Neural cell (in vitro differentiated cells): ENCODE data around the gene COG1. TPM values are rescaled to one million over a fixed set of nuclear protein-coding genes. Genes with fewer than 3 reads are reported as not detected.

Source experiments
- H2AFZ ChIP-seq: fragments of 200-600, 300-800 bp; sonication (generic), shearing (Covaris generic); 2 replicates; pipeline ENCODE4 v1.6.0; 2014; ENCODE audit warnings: low read depth, mild to moderate bottlenecking, antibody characterized with exemption, low read length, moderate library complexity
- H3F3A ChIP-seq: fragments of 200-600 bp; shearing (Covaris generic); 2 replicates; pipeline ENCODE4 v1.6.1; 2016; ENCODE audit warnings: mild to moderate bottlenecking, moderate library complexity, mixed read lengths, antibody characterized with exemption, low read length; ENCODE audit not compliant: insufficient read depth, poor library complexity, severe bottlenecking
- H3K27ac ChIP-seq: fragments of 200-600, 300-800 bp; sonication (generic), shearing (Covaris generic); 2 replicates; pipeline ENCODE4 v1.5.1; 2014; ENCODE audit warnings: mild to moderate bottlenecking, low read length, moderate library complexity
- H3K27me3 ChIP-seq: fragments of 300-800, 200-600 bp; sonication (generic), shearing (Covaris generic); 2 replicates; pipeline ENCODE4 v1.6.0; 2014; ENCODE audit warnings: mild to moderate bottlenecking, low read depth, low read length, moderate library complexity; ENCODE audit not compliant: insufficient read depth
- H3K36me3 ChIP-seq: fragments of 300-800, 200-600 bp; sonication (generic), shearing (Covaris generic); 2 replicates; pipeline ENCODE4 v1.5.1; 2014; ENCODE audit warnings: mild to moderate bottlenecking, antibody characterized with exemption, low read length, moderate library complexity; ENCODE audit not compliant: insufficient read depth
- H3K4me2 ChIP-seq: fragments of 300-800, 200-600 bp; sonication (generic), shearing (Covaris generic); 2 replicates; pipeline ENCODE4 v1.6.0; 2014; ENCODE audit warnings: mild to moderate bottlenecking, low read length
- H3K4me3 ChIP-seq: fragments of 300-800, 200-600 bp; sonication (generic), shearing (Covaris generic); 2 replicates; pipeline ENCODE4 v1.5.1; 2014; ENCODE audit warnings: mild to moderate bottlenecking, low read length, moderate library complexity
- H3K79me2 ChIP-seq: fragments of 200-600 bp; shearing (Covaris generic); replicated peaks from 2 replicates; pipeline ENCODE4 v1.6.0; 2014; ENCODE audit warnings: mild to moderate bottlenecking, low read length, moderate library complexity; ENCODE audit not compliant: insufficient read depth
- H3K9ac ChIP-seq: fragments of 300-800, 200-600 bp; sonication (generic), shearing (Covaris generic); 2 replicates; pipeline ENCODE4 v1.6.1; 2016; ENCODE audit warnings: mild to moderate bottlenecking, low read length, mixed read lengths
- H3K9me2 ChIP-seq: fragments of 200-600 bp; shearing (Covaris generic); 2 replicates; pipeline ENCODE4 v1.6.1; 2016; ENCODE audit warnings: mild to moderate bottlenecking, low read length, mixed read lengths; ENCODE audit not compliant: insufficient read depth
- H3K9me3 ChIP-seq: fragments of 200-600, 300-800 bp; sonication (generic), shearing (Covaris generic); 2 replicates; pipeline ENCODE4 v1.6.1; 2016; ENCODE audit warnings: mild to moderate bottlenecking, mixed run types, low read length, moderate library complexity, mixed read lengths
- H4K20me1 ChIP-seq: fragments of 200-600 bp; shearing (Covaris generic); 2 replicates; pipeline ENCODE4 v1.6.1; 2016; ENCODE audit warnings: mild to moderate bottlenecking, mixed run types; ENCODE audit not compliant: insufficient read depth
- CTCF ChIP-seq: fragments of 450-650 bp; IDR thresholded peaks from 2 replicates; pipeline ENCODE4 v1.5.1; 2014; ENCODE audit warnings: antibody characterized with exemption, mild to moderate bottlenecking, moderate library complexity; ENCODE audit not compliant: poor library complexity, severe bottlenecking
- EP300 ChIP-seq: fragments of 450-650 bp; conservative IDR thresholded peaks from 2 replicates; pipeline ENCODE4 v1.6.1; 2014; ENCODE audit warnings: antibody characterized with exemption, mild to moderate bottlenecking, moderate library complexity; ENCODE audit not compliant: poor library complexity, severe bottlenecking
- EZH2 ChIP-seq: fragments of 200-600, 300-800 bp; shearing (Covaris generic), sonication (generic); IDR thresholded peaks from 2 replicates; pipeline ENCODE4 v1.6.1; 2014; ENCODE audit warnings: antibody characterized with exemption, low read length, borderline replicate concordance, mild to moderate bottlenecking; ENCODE audit not compliant: insufficient read depth, poor library complexity, severe bottlenecking
- MXI1 ChIP-seq: fragments of 450-650 bp; conservative IDR thresholded peaks from 2 replicates; pipeline ENCODE4 v1.6.1; 2014; ENCODE audit warnings: antibody characterized with exemption, mild to moderate bottlenecking; ENCODE audit not compliant: poor library complexity, severe bottlenecking
- POLR2AphosphoS5 ChIP-seq: IDR thresholded peaks from 2 replicates; pipeline ENCODE4 v1.6.1; 2012
- RAD21 ChIP-seq: fragments of 450-650 bp; conservative IDR thresholded peaks from 2 replicates; pipeline ENCODE4 v1.6.1; 2014; ENCODE audit warnings: antibody characterized with exemption, mild to moderate bottlenecking, moderate library complexity
- REST ChIP-seq: IDR thresholded peaks from 2 replicates; pipeline ENCODE4 v1.6.1; 2012; ENCODE audit warnings: borderline replicate concordance
- SMC3 ChIP-seq: fragments of 450-650 bp; conservative IDR thresholded peaks from 2 replicates; pipeline ENCODE4 v1.6.1; 2014; ENCODE audit warnings: antibody characterized with exemption, mild to moderate bottlenecking, moderate library complexity; ENCODE audit not compliant: poor library complexity
- TAF1 ChIP-seq: IDR thresholded peaks from 2 replicates; pipeline ENCODE4 v1.6.1; 2012; ENCODE audit warnings: low read depth
- polyA plus RNA-seq: library from polyadenylated mRNA; depleted of rRNA; stranded (reverse); fragments of >200 nt; gene quantifications from 2 replicates; pipeline ENCODE4 v1.2.3, GENCODE V29; 2014

The COG1 gene
- polyA plus RNA-seq, 1 donor from 2014 or later = 23.5 TPM

GRCh38 chr17:73248532-73248931 is 55.7 kb downstream of the COG1 start:
- H3K27me3 ChIP-seq = no peaks in the 10 kb centered on the region
- no peaks in the 10 kb centered on the region for H3K9me2 ChIP-seq
- no peak overlapping the region for H3K4me3 ChIP-seq
- H2AFZ ChIP-seq = no peak overlapping the region
- no peak for TF ChIP-seq POLR2AphosphoS5
- no peak for TF ChIP-seq RAD21
- TF ChIP-seq SMC3 = no peak
- TF ChIP-seq EP300 = no peak
- no peak for TF ChIP-seq TAF1
- no peak for TF ChIP-seq MXI1
- TF ChIP-seq EZH2 = no peak
- TF ChIP-seq REST = no peak
- no peak for TF ChIP-seq CTCF
- H3K9me3 ChIP-seq = no peaks in the 10 kb centered on the region
- no peak overlapping the region for H3K27ac ChIP-seq
- H4K20me1 ChIP-seq = no peaks in the 10 kb centered on the region
- H3F3A ChIP-seq = no peaks in the 10 kb centered on the region
- H3K4me2 ChIP-seq = no peak overlapping the region
- no peak overlapping the region for H3K9ac ChIP-seq
- no peaks in the 10 kb centered on the region for H3K36me3 ChIP-seq
- H3K79me2 ChIP-seq = no peaks in the 10 kb centered on the region

- H3K9me3 ChIP-seq = no peaks in the 10 kb centered on the region
- no peaks in the 10 kb centered on the region for H4K20me1 ChIP-seq
- H3K36me3 ChIP-seq = no peaks in the 10 kb centered on the region
- H3K9ac ChIP-seq = no peak overlapping the region
- H3K27ac ChIP-seq = no peak overlapping the region
- no peaks in the 10 kb centered on the region for H3K79me2 ChIP-seq
- no peaks in the 10 kb centered on the region for H3K9me2 ChIP-seq
- no peak overlapping the region for H2AFZ ChIP-seq
- H3K27me3 ChIP-seq = no peaks in the 10 kb centered on the region
- H3K4me3 ChIP-seq = no peak overlapping the region
- TF ChIP-seq EZH2 = no peak
- peak; percentile 33 for TF ChIP-seq MXI1
- TF ChIP-seq SMC3 = no peak
- no peaks in the 10 kb centered on the region for H3F3A ChIP-seq
- no peak overlapping the region for H3K4me2 ChIP-seq
Measured at GRCh38 chr17:73249700-73250099, 56.8 kb downstream of the COG1 start.
